Measurements from ENCODE around the gene TDRD6. TPM values are rescaled to one million over a fixed set of nuclear protein-coding genes. Genes with fewer than 3 reads are reported as not detected.

Gene TDRD6
- polyA plus RNA-seq, 1 of the 3 experiments (the other 2 are of a cell fraction) = not detected

DNA sequence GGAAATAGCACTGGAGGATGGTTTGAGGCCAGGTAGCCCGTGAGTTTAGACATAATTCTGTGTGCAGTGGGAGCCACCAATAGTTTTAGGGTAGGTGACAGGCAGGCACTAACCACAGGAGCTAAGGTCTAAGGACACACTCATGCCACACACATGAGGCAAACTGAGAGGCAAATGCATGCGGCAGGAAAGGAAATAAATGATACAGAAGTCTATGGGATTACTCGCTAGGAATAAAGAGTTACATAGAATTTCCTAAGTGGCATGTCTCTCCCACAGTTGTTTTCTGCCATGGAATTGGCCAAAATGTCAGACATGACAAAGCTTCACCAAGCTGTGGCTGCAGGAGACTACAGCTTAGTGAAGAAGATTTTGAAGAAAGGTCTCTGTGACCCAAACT, 64.0 kb downstream of the TDRD6 start (continued):
- TF ChIP-seq, protein P1, sequence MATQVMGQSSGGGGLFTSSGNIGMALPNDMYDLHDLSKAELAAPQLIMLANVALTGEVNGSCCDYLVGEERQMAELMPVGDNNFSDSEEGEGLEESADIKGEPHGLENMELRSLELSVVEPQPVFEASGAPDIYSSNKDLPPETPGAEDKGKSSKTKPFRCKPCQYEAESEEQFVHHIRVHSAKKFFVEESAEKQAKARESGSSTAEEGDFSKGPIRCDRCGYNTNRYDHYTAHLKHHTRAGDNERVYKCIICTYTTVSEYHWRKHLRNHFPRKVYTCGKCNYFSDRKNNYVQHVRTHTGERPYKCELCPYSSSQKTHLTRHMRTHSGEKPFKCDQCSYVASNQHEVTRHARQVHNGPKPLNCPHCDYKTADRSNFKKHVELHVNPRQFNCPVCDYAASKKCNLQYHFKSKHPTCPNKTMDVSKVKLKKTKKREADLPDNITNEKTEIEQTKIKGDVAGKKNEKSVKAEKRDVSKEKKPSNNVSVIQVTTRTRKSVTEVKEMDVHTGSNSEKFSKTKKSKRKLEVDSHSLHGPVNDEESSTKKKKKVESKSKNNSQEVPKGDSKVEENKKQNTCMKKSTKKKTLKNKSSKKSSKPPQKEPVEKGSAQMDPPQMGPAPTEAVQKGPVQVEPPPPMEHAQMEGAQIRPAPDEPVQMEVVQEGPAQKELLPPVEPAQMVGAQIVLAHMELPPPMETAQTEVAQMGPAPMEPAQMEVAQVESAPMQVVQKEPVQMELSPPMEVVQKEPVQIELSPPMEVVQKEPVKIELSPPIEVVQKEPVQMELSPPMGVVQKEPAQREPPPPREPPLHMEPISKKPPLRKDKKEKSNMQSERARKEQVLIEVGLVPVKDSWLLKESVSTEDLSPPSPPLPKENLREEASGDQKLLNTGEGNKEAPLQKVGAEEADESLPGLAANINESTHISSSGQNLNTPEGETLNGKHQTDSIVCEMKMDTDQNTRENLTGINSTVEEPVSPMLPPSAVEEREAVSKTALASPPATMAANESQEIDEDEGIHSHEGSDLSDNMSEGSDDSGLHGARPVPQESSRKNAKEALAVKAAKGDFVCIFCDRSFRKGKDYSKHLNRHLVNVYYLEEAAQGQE (IDR thresholded peaks at IDR 0.05; ENCODE audit: low read depth, low read length) = no peak
- no peak for TF ChIP-seq RCOR1 (IDR thresholded peaks at IDR 0.05; ENCODE audit: low read length)
- TF ChIP-seq FOSL2 (IDR thresholded peaks at IDR 0.05; ENCODE audit: borderline replicate concordance, low read depth) = no peak

Other genes with a start within 250 kb of the TDRD6 start
- gene RCAN2, start 196.4 kb upstream of the TDRD6 start, polyA plus RNA-seq (2012; rRNA removed) = not detected in 2 replicates
- not detected in 2 replicates for gene CYP39A1, start 35.1 kb upstream of the TDRD6 start, polyA plus RNA-seq (2012; rRNA removed)
- gene SLC25A27, start 34.9 kb upstream of the TDRD6 start, polyA plus RNA-seq (2012; rRNA removed) = 0.66 and 1.7 TPM in 2 replicates
- not detected in 2 replicates for gene PLA2G7, start 47.5 kb downstream of the TDRD6 start, polyA plus RNA-seq (2012; rRNA removed)
- gene ANKRD66, start 59.0 kb downstream of the TDRD6 start, polyA plus RNA-seq (2012; rRNA removed) = not detected in 2 replicates
- not detected in 2 replicates for gene MEP1A, start 105.5 kb downstream of the TDRD6 start, polyA plus RNA-seq (2012; rRNA removed)
- 0.02 and 0.06 TPM in 2 replicates for gene ADGRF5, start 234.1 kb downstream of the TDRD6 start, polyA plus RNA-seq (2012; rRNA removed)

Measured in SK-N-SH (cell line).